ENCODE data around the gene STUB1. TPM values are rescaled to one million over a fixed set of nuclear protein-coding genes. Genes with fewer than 3 reads are reported as not detected.
A peak's percentile ranks its signal among the peaks of the same experiment; 100 is the strongest.

STUB1 gene
- total and polyA plus RNA-seq, 2 of the 8 experiments (the other 6 are each of a cell fraction or from before 2014, with no cell fraction given), result 89.9 to 103 TPM

GRCh38 chr16:720447-720989 is 40.3 kb downstream of the STUB1 start:
- Histone ChIP-seq H3K27ac (ENCODE audit: low read depth, low read length) (peak overlapping the region; percentile 89; the same call in 1 of the 2 replicates), H3K79me2 (ENCODE audit: control insufficient read depth in 1 of 2, insufficient read depth in 2 of 2, low read length in 2 of 2) (no peaks in the 10 kb centered on the region), H4K8ac (ENCODE audit: extremely low read depth, insufficient read depth, low read length) (peak overlapping the region; percentile 93), H2BK12ac (ENCODE audit: low read depth, low read length) (no peak overlapping the region; the same call in 1 of the 2 replicates), H3K4me2 (ENCODE audit: insufficient read depth in 1 of 2, low read depth in 2 of 2, low read length in 2 of 2) (peak overlapping the region; percentile 76 to 83), H4K5ac (ENCODE audit: insufficient read length, low read depth, low read length) (peak overlapping the region; percentile 83), H3K79me1 (ENCODE audit: low read depth, low read length) (no peaks in the 10 kb centered on the region), H2AFZ (ENCODE audit: low read length) (no peak overlapping the region), H3K4me3 (ENCODE audit: extremely low read depth in 1 of 4, insufficient read depth in 2 of 4, low read depth in 3 of 4, low read length in 4 of 4) (peak overlapping the region; percentile 75 to 77 (median 76)), H3K4ac (replicated peaks; ENCODE audit: insufficient read length, low read depth, low read length) (peak overlapping the region; percentile 96), H4K20me1 (replicated peaks in 1 of 2; ENCODE audit: control insufficient read depth in 1 of 2, insufficient read depth in 2 of 2, low read length in 2 of 2) (peaks cover 6 to 19% of the 10 kb centered on the region in 2 experiments), H3K18ac (ENCODE audit: extremely low read depth, low read length) (peak overlapping the region; percentile 90; the same call in 1 of the 2 replicates), H3K4me1 (replicated peaks in 1 of 4; ENCODE audit: control insufficient read depth in 3 of 4, insufficient read depth in 4 of 4, low read length in 3 of 4) (peaks cover 0 to 26% (median 17%) of the 10 kb centered on the region in 4 experiments; a peak in 5 of 7 replicates), H3K27me3 (replicated peaks in 1 of 4; ENCODE audit: control insufficient read depth in 3 of 4, extremely low read depth in 1 of 4, insufficient read depth in 3 of 4, low read length in 3 of 4) (peaks cover 0 to 26% (median 10%) of the 10 kb centered on the region in 4 experiments; a peak in 4 of 7 replicates), H3K23me2 (ENCODE audit: low read depth, low read length) (peaks cover 12% of the 10 kb centered on the region; the same call in 1 of the 2 replicates), H3K23ac (ENCODE audit: insufficient read length) (no peak overlapping the region), H2BK20ac (ENCODE audit: low read length) (no peak overlapping the region), H2BK120ac (replicated peaks; ENCODE audit: low read depth, low read length) (no peak overlapping the region), H4K91ac (replicated peaks; ENCODE audit: insufficient read length, low read length) (peak overlapping the region; percentile 91), H2BK15ac (ENCODE audit: low read length) (no peak overlapping the region), H3K36me3 (ENCODE audit: control insufficient read depth in 2 of 4, insufficient read depth in 4 of 4, low read length in 3 of 4) (peaks cover 0 to 6% (median 0%) of the 10 kb centered on the region in 4 experiments; a peak in 1 of 8 replicates), H3K9ac (replicated peaks in 1 of 4; ENCODE audit: extremely low read depth in 1 of 4, low read depth in 3 of 4, low read length in 3 of 4) (peak overlapping the region; percentile 42 to 88 (median 80)), H3K56ac (replicated peaks; ENCODE audit: insufficient read length, low read depth, low read length) (peak overlapping the region; percentile 95), H2BK5ac (ENCODE audit: low read depth, low read length) (peak overlapping the region; percentile 95), H3K9me3 (ENCODE audit: insufficient read depth in 2 of 2, low read depth in 1 of 2, low read length in 1 of 2) (no peaks in the 10 kb centered on the region; a peak in 1 of 4 replicates), H2AK5ac (ENCODE audit: low read depth, low read length) (no peak overlapping the region), H3K14ac (ENCODE audit: insufficient read length) (no peak overlapping the region)
- ChIA-PET POLR2A (ENCODE audit: partially characterized antibody) (interaction anchor here (0.6 to 23.0 kb wide), 27 partner anchors 4 to 134 kb away, joined by 3 to 353 read pairs (median 5); partner anchors contain the start of genes ANTKMT, CCDC78, CHTF18 and CIAO3), CTCF (ENCODE audit: partially characterized antibody) (interaction anchor here (0.7 to 35.8 kb wide), 8 partner anchors 3 to 328 kb away, joined by 3 to 977 read pairs (median 6); partner anchors contain the start of genes ANTKMT, CCDC78, CHTF18 and CIAO3)
- 0% methylated on average over 34 of the region's 38 CpGs; no CpG with 5 or more reads in 1 of the 2 experiments for WGBS, 2 experiments (ENCODE audit: extremely low coverage in 1 of 2, insufficient coverage in 1 of 2, insufficient read length in 1 of 2, insufficient replicate concordance in 2 of 2, low coverage in 1 of 2, low lambda C conversion rate in 2 of 2, missing lambda C conversion rate in 1 of 2)
- FAIRE-seq, result no peak
- no peak for DNase-seq (ENCODE audit: low read depth in 1 of 2, low spot score in 2 of 2)
- TF ChIP-seq CTCF (IDR thresholded peaks at IDR 0.05; ENCODE audit: control extremely low read depth in 1 of 3, insufficient read depth in 1 of 3, low read depth in 1 of 3, low read length in 3 of 3), result peak in 2 of 3 experiments; percentile 14 to 15; a peak in 2 of 4 replicates
- no peak for TF ChIP-seq RNF2 (IDR thresholded peaks at IDR 0.05; ENCODE audit: borderline replicate concordance, low read depth, low read length, missing control alignments, poor library complexity, severe bottlenecking)
- TF ChIP-seq SAP30 (IDR thresholded peaks at IDR 0.05; ENCODE audit: insufficient read depth, insufficient replicate concordance, low read length), result peak; percentile 16
- no peak for TF ChIP-seq TAF7 (optimal IDR thresholded peaks at IDR 0.05; ENCODE audit: borderline replicate concordance, low read depth, low read length)
- TF ChIP-seq ATF2 (IDR thresholded peaks at IDR 0.05; ENCODE audit: low read length), result no peak
